Skin epidermis (tissue), 12 donors: ENCODE data around the gene SLC17A3.

Experiments used
- H3K27ac ChIP-seq, 21 experiments: fragments of 200-600 bp; sonication (generic) in 11 of 21; one replicate each; pipeline ENCODE4 v1.5.0; 2020; ENCODE audit warnings: mild to moderate bottlenecking in 3 of 21, inconsistent platforms in 2 of 21, moderate library complexity in 2 of 21
- H3K4me3 ChIP-seq, 7 experiments: fragments of 200-600 bp; sonication (generic) in 2 of 7; one replicate each; pipeline ENCODE4 v1.5.0; 2020; ENCODE audit warnings: inconsistent platforms in 2 of 7, mild to moderate bottlenecking in 2 of 7, moderate library complexity in 1 of 7

The SLC17A3 gene

GRCh38 chr6:25874118-25874517 is at the start of gene SLC17A3:
Gene SLC17A3 (minus strand): TSS chr6:25874243. CDS start chr6:25868387, 5,856 bp downstream.
- no peak within 1 kb of the TSS for H3K27ac ChIP-seq
- H3K4me3 ChIP-seq, result no peak within 1 kb of the TSS

GRCh38 chr6:25922301-25922700 is 48.3 kb upstream of the SLC17A3 start:
- H3K4me3 ChIP-seq, result no peak overlapping the region
- no peak overlapping the region for H3K27ac ChIP-seq

GRCh38 chr6:25921525-25922203 is 47.6 kb upstream of the SLC17A3 start:
- Histone ChIP-seq H3K27ac (no peak overlapping the region), H3K4me3 (no peak overlapping the region)

- no peak overlapping the region for H3K27ac ChIP-seq
- H3K4me3 ChIP-seq, result no peak overlapping the region
Observed at GRCh38 chr6:25919657-25920056, 45.6 kb upstream of the SLC17A3 start.

GRCh38 chr6:25918083-25918683 is 44.1 kb upstream of the SLC17A3 start:
- no peak overlapping the region for H3K4me3 ChIP-seq
- H3K27ac ChIP-seq, result no peak overlapping the region

DNA sequence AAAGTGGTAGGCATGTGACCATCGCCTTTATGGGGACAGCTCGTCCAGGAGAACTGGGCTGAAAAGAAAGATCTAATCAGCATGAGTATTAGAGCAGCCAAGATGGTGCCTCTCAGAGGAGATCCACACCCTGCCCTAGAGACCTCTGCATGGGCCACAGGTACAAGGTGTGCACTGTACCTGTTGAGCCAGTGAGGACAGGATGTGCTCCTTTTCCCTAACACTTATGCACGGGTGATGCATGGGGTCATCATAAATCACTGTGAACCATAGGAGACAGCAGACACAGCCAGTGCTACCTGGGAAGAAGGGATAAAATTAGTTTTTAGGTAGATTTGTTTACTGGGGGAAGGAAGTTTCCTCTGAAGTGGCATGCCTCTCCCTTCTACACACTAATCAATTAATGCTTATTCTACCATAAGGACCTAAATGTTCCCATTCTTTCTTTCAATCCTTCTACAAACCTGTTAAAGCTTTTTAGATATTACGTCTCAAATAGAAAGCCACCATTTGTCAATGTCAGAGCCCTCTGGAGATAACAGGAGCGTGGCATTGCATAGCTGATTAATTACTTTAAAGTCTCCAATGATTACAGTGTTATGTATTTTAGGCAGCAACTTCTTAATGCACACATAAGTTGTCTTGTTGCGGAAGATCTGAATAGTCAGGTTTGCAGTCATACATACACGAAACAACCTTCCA is 42.9 kb upstream of the SLC17A3 start:
- H3K4me3 ChIP-seq, result no peak overlapping the region
- no peak overlapping the region for H3K27ac ChIP-seq

GRCh38 chr6:25916330-25916729 is 42.3 kb upstream of the SLC17A3 start:
- no peak overlapping the region for H3K4me3 ChIP-seq
- no peak overlapping the region for H3K27ac ChIP-seq

DNA sequence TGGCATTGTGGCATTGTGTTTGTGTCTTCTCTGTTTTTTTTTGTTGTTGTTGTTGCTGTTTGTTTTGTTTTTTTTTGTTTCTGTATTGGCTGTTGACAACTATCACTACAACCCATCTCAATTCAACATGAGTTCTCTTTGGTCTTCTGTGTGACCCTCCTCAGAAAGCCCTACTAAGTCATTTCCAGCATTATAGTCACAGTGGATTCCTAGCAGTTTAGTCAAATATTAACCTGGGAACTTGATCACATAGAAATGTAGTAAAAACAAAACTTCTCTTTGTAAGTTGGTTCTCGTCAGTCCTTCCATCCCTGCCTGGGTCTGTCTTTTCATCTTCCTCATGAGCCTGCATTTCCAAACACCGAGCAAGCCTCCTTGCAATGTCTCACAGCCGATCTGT is 39.7 kb upstream of the SLC17A3 start:
- Histone ChIP-seq H3K27ac (no peak overlapping the region), H3K4me3 (no peak overlapping the region)

DNA sequence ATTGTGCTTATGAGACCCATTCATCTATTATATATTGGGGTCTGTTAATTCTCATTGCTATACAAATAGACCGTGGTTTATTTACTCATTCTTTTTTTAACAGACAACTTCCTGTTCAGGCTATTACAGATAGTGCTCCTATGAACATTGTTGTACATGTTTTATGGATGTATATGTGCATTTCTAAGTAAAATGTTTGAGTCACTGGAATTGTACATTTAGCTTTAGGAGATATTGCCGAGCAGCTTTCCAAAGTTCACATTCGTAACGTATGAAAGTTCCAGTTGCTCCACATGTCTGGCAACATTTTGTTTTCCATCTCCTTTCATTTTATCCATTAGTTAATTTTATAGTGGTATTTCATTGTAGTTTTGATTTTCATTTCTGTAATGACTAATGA is 37.3 kb upstream of the SLC17A3 start:
- no peak overlapping the region for H3K27ac ChIP-seq
- no peak overlapping the region for H3K4me3 ChIP-seq

- no peak overlapping the region for H3K27ac ChIP-seq
- H3K4me3 ChIP-seq, result no peak overlapping the region
Observed at GRCh38 chr6:25907475-25908014, 33.5 kb upstream of the SLC17A3 start.

DNA sequence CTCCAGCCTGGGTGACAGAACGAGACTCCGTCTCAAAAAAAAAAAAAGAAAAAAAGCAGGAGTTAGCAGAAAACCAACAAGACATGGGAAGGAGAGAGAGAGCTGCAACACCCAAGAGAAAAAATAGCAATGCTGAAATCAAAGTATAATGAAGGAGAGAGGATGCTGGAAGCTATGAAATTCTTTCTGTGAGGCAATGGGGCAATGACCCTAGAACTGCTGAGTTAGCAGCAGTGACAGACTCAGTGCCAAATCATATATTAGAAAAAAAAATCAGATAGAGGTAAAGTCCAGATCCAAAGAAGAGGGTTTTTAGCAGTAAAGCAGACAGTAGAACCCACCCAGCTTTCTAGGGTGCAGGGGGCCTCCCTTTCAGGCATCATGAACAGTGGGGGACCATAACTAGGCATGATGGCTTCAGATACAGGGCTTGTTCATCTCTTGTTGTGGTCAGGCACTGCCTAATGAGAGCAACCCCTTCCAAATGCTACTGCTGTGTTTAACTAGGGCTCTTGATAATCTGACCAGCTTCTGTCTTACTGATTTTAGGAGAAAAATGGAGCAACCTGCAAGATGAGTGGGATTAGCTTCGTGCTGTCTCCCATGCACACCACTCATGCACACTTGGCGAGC is 29.5 kb upstream of the SLC17A3 start:
- H3K27ac ChIP-seq, result no peak overlapping the region
- no peak overlapping the region for H3K4me3 ChIP-seq

- no peak overlapping the region for H3K4me3 ChIP-seq
- no peak overlapping the region for H3K27ac ChIP-seq
Observed at GRCh38 chr6:25902071-25902470, 28.0 kb upstream of the SLC17A3 start.

DNA sequence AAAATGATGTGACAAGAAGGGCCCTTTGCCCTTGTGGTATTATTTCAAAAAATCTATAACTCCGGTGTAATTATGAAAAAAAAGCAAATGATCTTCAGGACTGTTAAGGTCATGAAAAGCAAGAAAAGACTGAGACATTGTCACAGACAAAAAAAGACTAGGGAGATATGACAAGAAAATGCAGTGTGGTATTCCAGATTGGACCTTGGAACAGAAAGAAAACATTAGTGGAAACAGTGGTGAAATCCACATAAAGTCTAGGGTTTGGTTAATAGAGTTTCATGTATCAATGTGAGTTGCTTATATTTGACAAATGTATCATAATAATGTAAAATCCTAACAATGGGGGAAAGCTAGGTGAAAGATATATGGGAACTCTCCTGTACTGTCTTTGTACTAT is 26.8 kb upstream of the SLC17A3 start:
- Histone ChIP-seq H3K4me3 (no peak overlapping the region), H3K27ac (no peak overlapping the region)

DNA sequence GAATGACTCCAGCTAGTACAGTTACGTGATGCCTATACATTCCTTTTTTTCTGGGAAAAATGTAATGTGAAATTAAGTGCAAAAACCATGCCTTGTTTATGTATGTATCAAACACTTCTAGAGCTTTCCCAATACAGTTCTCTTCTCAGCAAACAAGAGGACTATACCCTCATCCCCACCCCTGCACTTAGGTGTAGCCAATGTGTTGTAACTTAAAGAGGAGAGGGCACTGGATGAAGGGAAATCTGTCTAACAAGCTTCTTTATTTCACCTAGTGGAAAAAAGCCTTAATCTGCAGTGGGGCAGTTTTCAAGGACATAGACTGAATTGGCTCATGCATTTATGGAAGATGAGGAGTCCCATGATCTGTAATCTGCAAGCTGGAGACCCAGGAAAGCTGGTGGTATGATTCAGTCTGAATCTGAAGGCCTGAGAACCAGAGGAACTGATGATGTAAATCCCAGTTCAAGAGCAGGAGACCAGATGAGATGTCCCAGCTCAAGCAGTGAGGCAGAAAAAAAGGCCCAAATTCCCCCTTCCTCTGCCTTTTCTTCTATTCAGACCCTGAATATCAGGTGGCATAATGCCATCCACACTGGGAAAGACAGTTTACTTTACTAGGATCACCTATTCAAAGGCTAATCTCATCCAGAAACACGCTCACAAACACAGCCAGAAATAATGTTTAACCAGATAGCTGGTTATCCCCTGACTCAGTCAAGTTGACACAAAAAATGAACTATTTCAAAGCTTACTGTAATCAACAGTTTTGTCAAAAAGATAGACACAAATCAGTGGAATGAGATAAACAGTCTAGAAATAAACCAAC is 25.8 kb upstream of the SLC17A3 start:
- Histone ChIP-seq H3K4me3 (no peak overlapping the region), H3K27ac (no peak overlapping the region)

DNA sequence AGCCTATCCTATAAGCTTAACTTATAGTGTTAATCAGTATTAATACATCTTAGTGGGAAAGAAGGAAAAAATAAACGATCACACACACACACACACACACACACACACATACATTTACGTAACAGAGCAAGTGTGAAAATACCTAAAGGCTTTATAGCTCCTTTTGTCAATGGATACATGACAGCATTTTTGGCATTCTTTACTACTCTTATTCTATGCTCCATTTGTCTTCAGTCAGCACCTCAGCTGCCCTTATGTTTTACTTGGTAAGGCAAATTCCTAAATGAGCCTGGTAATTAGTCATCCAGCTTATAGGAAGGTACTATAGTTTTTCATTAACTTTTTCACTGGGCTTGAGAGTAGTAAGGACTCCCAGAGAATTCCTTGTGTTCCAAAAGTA is 25.1 kb upstream of the SLC17A3 start:
- Histone ChIP-seq H3K4me3 (no peak overlapping the region), H3K27ac (no peak overlapping the region)

GRCh38 chr6:25898289-25898977 is 24.4 kb upstream of the SLC17A3 start:
- no peak overlapping the region for H3K4me3 ChIP-seq
- no peak overlapping the region for H3K27ac ChIP-seq

GRCh38 chr6:25896252-25896651 is 22.2 kb upstream of the SLC17A3 start:
- Histone ChIP-seq H3K27ac (no peak overlapping the region), H3K4me3 (no peak overlapping the region)

GRCh38 chr6:25895771-25896170 is 21.7 kb upstream of the SLC17A3 start:
- no peak overlapping the region for H3K4me3 ChIP-seq
- H3K27ac ChIP-seq, result no peak overlapping the region

DNA sequence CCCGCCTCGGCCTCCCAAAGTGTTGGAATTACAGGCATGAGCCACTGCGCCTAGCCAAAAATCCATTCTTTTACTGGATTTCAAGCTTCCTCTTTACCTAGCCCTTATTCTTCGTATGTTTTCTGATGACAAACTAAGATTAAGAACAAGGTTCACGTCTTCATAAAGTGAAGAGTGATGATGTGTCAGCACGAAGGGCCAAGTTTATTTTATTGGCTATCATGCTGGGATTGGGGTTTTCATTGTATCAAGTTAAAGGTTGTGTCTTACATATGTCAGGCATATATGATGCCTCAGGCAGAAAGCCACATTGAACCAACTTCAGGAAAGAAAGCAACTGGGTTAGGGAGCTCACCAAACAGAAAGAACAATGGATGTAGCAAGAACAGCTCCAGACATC is 19.7 kb upstream of the SLC17A3 start:
- H3K27ac ChIP-seq, result no peak overlapping the region
- no peak overlapping the region for H3K4me3 ChIP-seq
